CD4-positive, alpha-beta T cell (primary cell): Measurements from ENCODE around the gene CHAF1A. TPM values are rescaled to one million over a fixed set of nuclear protein-coding genes. Genes with fewer than 3 reads are reported as not detected.

Experiments
- ATAC-seq: fragments of 200-7000 bp; cut with Tn5 transposase; one replicate; pipeline ENCODE4 v1.10.0; 2022; ENCODE audit warnings: mild to moderate bottlenecking; ENCODE audit not compliant: poor library complexity
- CTCF ChIA-PET: fragments of 350-600 bp; sonication (Branson Sonifier 250); formaldehyde crosslinking; loops from one replicate; lab custom pipeline; 2021; ENCODE audit warnings: antibody characterized with exemption, inconsistent platforms; lab: Charles Lee
- POLR2A ChIA-PET: fragments of 350-600 bp; sonication (Branson Sonifier 250); formaldehyde crosslinking; loops from one replicate; lab custom pipeline; 2021; ENCODE audit warnings: antibody characterized with exemption, inconsistent platforms; lab: Charles Lee
- DNase-seq, 14 experiments: peaks; one replicate each; pipeline ENCODE4 v3.0.0-alpha.2; 2013 to 2020; ENCODE audit warnings: mixed read lengths in 2 of 14
- H3K27ac ChIP-seq, 2 donors: one replicate each; pipeline versions ENCODE4 v1.5.1 to v1.7.0; 2013; ENCODE audit warnings: low read length in 2 of 2, low read depth in 1 of 2, mild to moderate bottlenecking in 1 of 2
- H3K27me3 ChIP-seq, 2 experiments: 1 replicate in 1 of 2; 2 replicates in 1 of 2; pipeline versions ENCODE4 v1.6.1 to v1.7.0; 2013; ENCODE audit warnings: low read length in 2 of 2, control low read depth in 1 of 2, mild to moderate bottlenecking in 1 of 2, moderate library complexity in 1 of 2; ENCODE audit not compliant: insufficient read depth in 2 of 2, control insufficient read depth in 1 of 2
- H3K36me3 ChIP-seq: one replicate; pipeline ENCODE4 v1.6.1; 2013; ENCODE audit warnings: low read length, control low read depth; ENCODE audit not compliant: insufficient read depth
- H3K4me1 ChIP-seq: one replicate; pipeline ENCODE4 v1.6.1; 2013; ENCODE audit warnings: low read length, control low read depth; ENCODE audit not compliant: insufficient read depth
- H3K4me3 ChIP-seq: one replicate; pipeline ENCODE4 v1.5.1; 2013; ENCODE audit warnings: mild to moderate bottlenecking, low read length, moderate library complexity
- H3K9me3 ChIP-seq, 2 experiments: 1 replicate in 1 of 2; 2 replicates in 1 of 2; pipeline versions ENCODE4 v1.6.1 to v1.7.0; 2013; ENCODE audit warnings: low read length in 2 of 2, mild to moderate bottlenecking in 2 of 2, control low read depth in 1 of 2, moderate library complexity in 1 of 2; ENCODE audit not compliant: control insufficient read depth in 1 of 2, insufficient read depth in 1 of 2
- H3K27ac Mint-ChIP-seq: one replicate; pipeline ENCODE4 v1.8.0; 2020; ENCODE audit warnings: mixed read lengths
- H3K27me3 Mint-ChIP-seq: one replicate; pipeline ENCODE4 v1.8.0; 2021; ENCODE audit warnings: mixed read lengths
- H3K36me3 Mint-ChIP-seq: one replicate; pipeline ENCODE4 v1.8.0; 2021; ENCODE audit warnings: low read depth, mixed read lengths
- H3K4me1 Mint-ChIP-seq: one replicate; pipeline ENCODE4 v1.8.0; 2021; ENCODE audit warnings: low read depth, mixed read lengths
- H3K4me3 Mint-ChIP-seq: one replicate; pipeline ENCODE4 v1.8.0; 2020; ENCODE audit warnings: mild to moderate bottlenecking, mixed read lengths
- H3K9me3 Mint-ChIP-seq: one replicate; pipeline ENCODE4 v1.8.0; 2020; ENCODE audit warnings: mixed read lengths
- CTCF ChIP-seq: fragments of 200-600 bp; IDR thresholded peaks from one replicate; pipeline ENCODE4 v1.8.0; 2022; ENCODE audit warnings: antibody characterized with exemption, mild to moderate bottlenecking
- intact Hi-C, 2 experiments: fragments of 100-400 bp; cut with DNase I in 1 of 2; cut with micrococcal nuclease in 1 of 2; formaldehyde crosslinking; loops; one replicate each; pipeline versions ENCODE4 v1.15.1 to v1.9.0; 2023 to 2025; cut with DNase I, micrococcal nuclease
- total RNA-seq, 174 experiments: library from RNA in 2 of 174; stranded (reverse) in 2 of 174; gene quantifications; one replicate each; pipeline ENCODE4 v1.2.3 and lab custom pipeline; 2021 to 2026

The CHAF1A gene
- total RNA-seq, 2 experiments from 2014 or later, result 27.5 to 27.8 TPM

DNA sequence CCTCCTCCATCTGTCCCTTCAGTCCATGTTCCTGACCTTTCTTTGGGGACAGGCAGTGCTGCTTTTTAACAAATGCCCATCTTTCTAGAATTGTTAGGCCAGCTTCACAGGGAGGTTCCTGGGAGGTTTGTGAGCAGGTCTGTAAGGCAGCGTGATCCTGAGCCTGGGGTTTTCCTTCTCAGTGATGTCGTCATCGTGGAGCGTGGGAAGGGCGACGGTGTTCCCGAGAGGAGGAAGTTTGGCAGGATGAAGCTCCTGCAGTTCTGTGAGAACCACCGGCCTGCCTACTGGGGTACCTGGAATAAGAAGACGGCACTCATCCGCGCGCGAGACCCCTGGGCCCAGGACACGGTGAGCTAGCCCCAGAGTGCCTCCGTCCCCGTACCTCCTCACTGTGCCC, 26.8 kb downstream of the CHAF1A start:
- Histone ChIP-seq H3K4me1 (no peaks in the 10 kb centered on the region), H3K27ac (no peak overlapping the region), H3K4me3 (no peak overlapping the region), H3K36me3 (peaks cover 23% of the 10 kb centered on the region), H3K9me3 (no peaks in the 10 kb centered on the region), H3K27me3 (no peaks in the 10 kb centered on the region)
- Mint-ChIP-seq H3K27ac (no peak overlapping the region), H3K4me3 (no peak overlapping the region), H3K36me3 (peaks cover 33% of the 10 kb centered on the region), H3K27me3 (no peaks in the 10 kb centered on the region), H3K9me3 (no peaks in the 10 kb centered on the region), H3K4me1 (no peaks in the 10 kb centered on the region)
- ChIA-PET CTCF (no interaction called here), POLR2A (no interaction called here)
- intact Hi-C loops, result no loop called here
- DNase-seq (no peak), ATAC-seq (no peak)
- TF ChIP-seq CTCF, result no peak

GRCh38 chr19:4429771-4430171, 27.3 kb downstream of the CHAF1A start:
- intact Hi-C loops, result no loop called here
- POLR2A ChIA-PET, result no interaction called here
- ATAC-seq (no peak), DNase-seq (no peak)
- H3K9me3 ChIP-seq, result no peaks in the 10 kb centered on the region
- Mint-ChIP-seq H3K4me3 (no peak overlapping the region), H3K9me3 (no peaks in the 10 kb centered on the region), H3K36me3 (peaks cover 37% of the 10 kb centered on the region), H3K4me1 (no peaks in the 10 kb centered on the region), H3K27me3 (no peaks in the 10 kb centered on the region), H3K27ac (no peak overlapping the region)
- no peak overlapping the region for H3K27ac ChIP-seq
- no peak for TF ChIP-seq CTCF
- no peaks in the 10 kb centered on the region for H3K4me1 ChIP-seq
- no peak overlapping the region for H3K4me3 ChIP-seq
- CTCF ChIA-PET, result no interaction called here
- H3K36me3 ChIP-seq, result peaks cover 25% of the 10 kb centered on the region
- H3K27me3 ChIP-seq, result no peaks in the 10 kb centered on the region

DNA sequence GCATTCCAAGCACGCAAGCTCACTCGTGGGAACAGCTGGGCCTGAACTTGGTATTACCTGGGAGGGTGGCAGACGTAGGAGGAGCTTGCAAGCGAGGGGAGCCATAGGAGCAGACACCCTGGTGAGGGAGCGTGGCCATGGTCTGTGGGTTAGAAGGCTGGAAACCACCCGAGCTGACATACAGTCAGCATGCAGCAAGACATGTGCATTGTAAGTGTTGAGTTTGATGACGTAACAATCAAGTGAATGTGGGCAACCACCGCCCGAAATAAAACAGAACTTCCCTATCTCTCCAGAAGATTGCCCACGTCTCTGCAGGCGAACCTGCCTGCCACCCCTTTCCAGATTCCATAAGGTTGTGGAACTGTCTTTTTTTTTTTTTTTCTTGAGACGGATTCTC, 28.3 kb downstream of the CHAF1A start:
- POLR2A ChIA-PET, result no interaction called here

More for the DNA sequence above, 28.3 kb downstream of the CHAF1A start:
- no peak for TF ChIP-seq CTCF
- Mint-ChIP-seq H3K4me3 (no peak overlapping the region), H3K9me3 (no peaks in the 10 kb centered on the region), H3K27me3 (no peaks in the 10 kb centered on the region), H3K4me1 (no peaks in the 10 kb centered on the region), H3K27ac (no peak overlapping the region), H3K36me3 (peaks cover 34% of the 10 kb centered on the region)
- intact Hi-C loops, result no loop called here
- ATAC-seq (no peak), DNase-seq (peak in 3 of 14 experiments; percentile 28 to 72 (median 66))
- no peaks in the 10 kb centered on the region for H3K27me3 ChIP-seq
- H3K4me3 ChIP-seq, result no peak overlapping the region
- no peak overlapping the region for H3K27ac ChIP-seq
- H3K36me3 ChIP-seq, result peaks cover 25% of the 10 kb centered on the region
- CTCF ChIA-PET, result no interaction called here
- H3K4me1 ChIP-seq, result no peaks in the 10 kb centered on the region
- H3K9me3 ChIP-seq, result no peaks in the 10 kb centered on the region
